Stimulated activated CD4-positive, alpha-beta T cell treated with anti-CD3 and anti-CD28 coated beads, Interleukin-4, amount 100 ng/mL, for 4 hours (primary cell): ENCODE data around the gene CHPF.
A peak's percentile ranks its signal among the peaks of the same experiment; 100 is the strongest.

ENCODE experiments used
- DNase-seq, 2 experiments: peaks; one replicate each; pipeline ENCODE4 v3.0.0-alpha.2; 2020

CHPF gene

GRCh38 chr2:219548990-219549389 lies 5.4 kb upstream of the CHPF start:
- no peak for DNase-seq

- DNase-seq = no peak
Observed at GRCh38 chr2:219547621-219548020, 4.0 kb upstream of the CHPF start.

- DNase-seq = no peak
Observed at GRCh38 chr2:219545943-219546352, 2.3 kb upstream of the CHPF start.

- DNase-seq = no peak
Observed at GRCh38 chr2:219545295-219545942, 1.8 kb upstream of the CHPF start.

GRCh38 chr2:219544567-219544966 lies 958 bp upstream of the CHPF start:
- no peak for DNase-seq

- no peak for DNase-seq
Observed at GRCh38 chr2:219542931-219543595, 546 bp downstream of the CHPF start.

GRCh38 chr2:219541611-219542180 lies 1.9 kb downstream of the CHPF start:
- DNase-seq = peak; percentile 84

- DNase-seq = no peak
Observed at GRCh38 chr2:219540784-219541504, 2.7 kb downstream of the CHPF start.

- DNase-seq = no peak
Observed at GRCh38 chr2:219539926-219540678, 3.5 kb downstream of the CHPF start.

GRCh38 chr2:219538956-219539788 lies 4.4 kb downstream of the CHPF start:
- DNase-seq = no peak

GRCh38 chr2:219538504-219538951 lies 5.1 kb downstream of the CHPF start:
- no peak for DNase-seq

- no peak for DNase-seq
Observed at GRCh38 chr2:219537657-219538488, 5.7 kb downstream of the CHPF start.

GRCh38 chr2:219536967-219537366 lies 6.6 kb downstream of the CHPF start:
- no peak for DNase-seq

GRCh38 chr2:219536425-219536824 lies 7.2 kb downstream of the CHPF start:
- DNase-seq = no peak

GRCh38 chr2:219533930-219534661 lies 9.5 kb downstream of the CHPF start:
- no peak for DNase-seq

- no peak for DNase-seq
Observed at GRCh38 chr2:219532378-219532649, 11.3 kb downstream of the CHPF start.

GRCh38 chr2:219531639-219532377 lies 11.8 kb downstream of the CHPF start:
- no peak for DNase-seq

GRCh38 chr2:219530048-219530963 lies 13.3 kb downstream of the CHPF start:
- DNase-seq = peak; percentile 80 to 88

GRCh38 chr2:219527472-219527871 lies 16.1 kb downstream of the CHPF start:
- no peak for DNase-seq
